Occipital lobe (tissue), 2 donors: ENCODE data around the gene ARHGAP35. TPM values are rescaled to one million over a fixed set of nuclear protein-coding genes. Genes with fewer than 3 reads are reported as not detected.
"Not testable (repeated sequence)": the region's sequence is repeated elsewhere in the genome, so short reads cannot be mapped to it uniquely, and the experiment has no call there.

Experiments
- DNase-seq: peaks from one replicate; lab custom pipeline; 2025; lab: John Stamatoyannopoulos, UW
- total RNA-seq: library from RNA; depleted of rRNA; stranded (reverse); fragments of >200 nt; gene quantifications from one replicate; pipeline ENCODE4 v1.2.3, GENCODE V29; 2014

Gene ARHGAP35
- total RNA-seq, 1 donor from 2014 or later: 76.3 TPM

- DNase-seq: no peak
Measured at GRCh38 chr19:46868025-46868802, 7.4 kb downstream of the ARHGAP35 start.

- not testable (repeated sequence) for DNase-seq
Measured at GRCh38 chr19:46871173-46871572, 10.4 kb downstream of the ARHGAP35 start.

GRCh38 chr19:46872967-46873366 is 12.2 kb downstream of the ARHGAP35 start:
- no peak for DNase-seq

GRCh38 chr19:46875234-46875633 is 14.4 kb downstream of the ARHGAP35 start:
- DNase-seq: no peak

- DNase-seq: no peak
Measured at GRCh38 chr19:46875657-46876056, 14.9 kb downstream of the ARHGAP35 start.

GRCh38 chr19:46878613-46879375 is 18.0 kb downstream of the ARHGAP35 start:
- no peak for DNase-seq

- no peak for DNase-seq
Measured at GRCh38 chr19:46880431-46880830, 19.6 kb downstream of the ARHGAP35 start.

GRCh38 chr19:46881092-46881491 is 20.3 kb downstream of the ARHGAP35 start:
- DNase-seq: no peak

GRCh38 chr19:46882034-46882433 is 21.2 kb downstream of the ARHGAP35 start:
- no peak for DNase-seq

GRCh38 chr19:46882751-46883150 is 22.0 kb downstream of the ARHGAP35 start:
- not testable (repeated sequence) for DNase-seq

GRCh38 chr19:46885411-46885810 is 24.6 kb downstream of the ARHGAP35 start:
- no peak for DNase-seq

- DNase-seq: no peak
Measured at GRCh38 chr19:46886546-46887239, 25.9 kb downstream of the ARHGAP35 start.

- no peak for DNase-seq
Measured at GRCh38 chr19:46887240-46887782, 26.5 kb downstream of the ARHGAP35 start.

GRCh38 chr19:46890423-46891170 is 29.8 kb downstream of the ARHGAP35 start:
- DNase-seq: no peak

- no peak for DNase-seq
Measured at GRCh38 chr19:46892252-46893179, 31.7 kb downstream of the ARHGAP35 start.

- DNase-seq: no peak
Measured at GRCh38 chr19:46896076-46896794, 35.4 kb downstream of the ARHGAP35 start.

- DNase-seq: peak; percentile 31
Measured at GRCh38 chr19:46898731-46899130, 37.9 kb downstream of the ARHGAP35 start.

- no peak for DNase-seq
Measured at GRCh38 chr19:46900341-46900740, 39.5 kb downstream of the ARHGAP35 start.

- DNase-seq: no peak
Measured at GRCh38 chr19:46901701-46902401, 41.1 kb downstream of the ARHGAP35 start.
